AG09309 (cell line): ENCODE results near the gene NUDT22.

Experiments used
- DNase-seq: peaks from one replicate; pipeline ENCODE4 v3.0.0-alpha.2; 2010; ENCODE audit warnings: low read depth
- H3K4me3 ChIP-seq: 2 replicates; pipeline ENCODE4 v1.5.1; 2011; ENCODE audit warnings: mild to moderate bottlenecking, low read depth, low read length, moderate library complexity; ENCODE audit not compliant: control insufficient read depth
- CTCF ChIP-seq: IDR thresholded peaks from 2 replicates; pipeline ENCODE4 v1.5.1; 2011; ENCODE audit warnings: mild to moderate bottlenecking, low read depth, low read length, inconsistent platforms; ENCODE audit not compliant: insufficient read depth, control insufficient read depth; ENCODE audit errors: missing control alignments

NUDT22 gene

GRCh38 chr11:64196626-64197025 is 29.4 kb upstream of the NUDT22 start:
- no peak for DNase-seq
- no peak overlapping the region for H3K4me3 ChIP-seq
- no peak for TF ChIP-seq CTCF

- no peak for TF ChIP-seq CTCF
- no peak overlapping the region for H3K4me3 ChIP-seq
- no peak for DNase-seq
Measured at GRCh38 chr11:64198511-64198910, 27.6 kb upstream of the NUDT22 start.

- H3K4me3 ChIP-seq, result no peak overlapping the region
- TF ChIP-seq CTCF, result no peak
- no peak for DNase-seq
Measured at GRCh38 chr11:64201543-64201942, 24.5 kb upstream of the NUDT22 start.

GRCh38 chr11:64202992-64203391 is 23.1 kb upstream of the NUDT22 start:
- no peak overlapping the region for H3K4me3 ChIP-seq
- no peak for TF ChIP-seq CTCF
- no peak for DNase-seq

- DNase-seq, result no peak
- no peak overlapping the region for H3K4me3 ChIP-seq
- no peak for TF ChIP-seq CTCF
Measured at GRCh38 chr11:64203421-64204079, 22.5 kb upstream of the NUDT22 start.

- H3K4me3 ChIP-seq, result no peak overlapping the region
- no peak for DNase-seq
- TF ChIP-seq CTCF, result no peak
Measured at GRCh38 chr11:64204080-64204440, 22.0 kb upstream of the NUDT22 start.
